ENCODE measurements around the gene CDK5RAP2. TPM values are rescaled to one million over a fixed set of nuclear protein-coding genes. Genes with fewer than 3 reads are reported as not detected.

Gene CDK5RAP2
- total and polyA plus RNA-seq, 10 of the 15 experiments (the other 5 are each of a cell fraction or from before 2014, with no cell fraction given): 16.2 to 53.5 (median 34.5) TPM

- in situ Hi-C loops (cut with MboI) (no loop called here), intact Hi-C loops (cut with micrococcal nuclease; ENCODE audit: unreplicated experiment) (no loop called here)
- H3K36me3 ChIP-seq (ENCODE audit: control insufficient read depth in 2 of 2, insufficient read depth in 2 of 2, low read length in 1 of 2): peaks cover 19 to 28% of the 10 kb centered on the region in 2 experiments
- no peaks in the 10 kb centered on the region for H3K4me1 ChIP-seq (ENCODE audit: control insufficient read depth, insufficient read depth, low read length)
- H2AFZ ChIP-seq (ENCODE audit: control insufficient read depth, low read depth, low read length): no peak overlapping the region
- ATAC-seq (no peak), FAIRE-seq (no peak), DNase-seq (ENCODE audit: low read depth, low spot score) (no peak)
- no peaks in the 10 kb centered on the region for H3K9me3 ChIP-seq (replicated peaks; ENCODE audit: control insufficient read depth, insufficient read depth, low read length)
- ChIA-PET RAD21 (ENCODE audit: unreplicated experiment) (no interaction called here), CTCF (no interaction called here), POLR2A (no interaction called here), SMC1A (ENCODE audit: uncharacterized antibody, unreplicated experiment) (no interaction called here)
- no peaks in the 10 kb centered on the region for H4K20me1 ChIP-seq (ENCODE audit: control insufficient read depth, insufficient read depth)
- TF ChIP-seq PKNOX1 (IDR thresholded peaks at IDR 0.05) (no peak), YY1 (IDR thresholded peaks at IDR 0.05; ENCODE audit: low read depth, low read length) (no peak), SREBF2 (IDR thresholded peaks at IDR 0.05; ENCODE audit: low read length) (no peak), MYB (IDR thresholded peaks at IDR 0.05; ENCODE audit: borderline replicate concordance, low read depth, low read length) (no peak), SPI1 (IDR thresholded peaks at IDR 0.05; ENCODE audit: borderline replicate concordance, insufficient read depth, low read depth, low read length) (no peak)
- peaks cover 19% of the 10 kb centered on the region for H3K79me2 ChIP-seq (ENCODE audit: control insufficient read depth, insufficient read depth, low read length)
- H3K4me2 ChIP-seq (ENCODE audit: control insufficient read depth, insufficient read depth): no peak overlapping the region
- no peak overlapping the region for H3K9ac ChIP-seq (ENCODE audit: control insufficient read depth, insufficient read depth, low read length)
- 95% methylated on average over 1 of the region's 1 CpG for WGBS (ENCODE audit: insufficient coverage, insufficient replicate concordance, low lambda C conversion rate, missing lambda C conversion rate)
- no TSS peak for BruUV-seq (replicated peaks)
- no peaks in the 10 kb centered on the region for H3K27me3 ChIP-seq (replicated peaks in 1 of 2; ENCODE audit: control insufficient read depth in 2 of 2, insufficient read depth in 2 of 2, low read length in 1 of 2)
- no peak overlapping the region for H3K27ac ChIP-seq (ENCODE audit: control insufficient read depth, insufficient read depth)
- no peak overlapping the region for H3K4me3 ChIP-seq
Measured at GRCh38 chr9:120572472-120572871, 7.5 kb downstream of the CDK5RAP2 start.

GRCh38 chr9:120571443-120572257 lies 8.3 kb downstream of the CDK5RAP2 start:
- no peak overlapping the region for H3K4me3 ChIP-seq
- FAIRE-seq: no peak
- H3K4me1 ChIP-seq (ENCODE audit: control insufficient read depth, insufficient read depth, low read length): no peaks in the 10 kb centered on the region
- H3K9me3 ChIP-seq (replicated peaks; ENCODE audit: control insufficient read depth, insufficient read depth, low read length): no peaks in the 10 kb centered on the region
- BruUV-seq (replicated peaks): no TSS peak
- no peak for TF ChIP-seq MTA3 (IDR thresholded peaks at IDR 0.05; ENCODE audit: borderline replicate concordance, low read length)
- no peaks in the 10 kb centered on the region for H3K27me3 ChIP-seq (replicated peaks in 1 of 2; ENCODE audit: control insufficient read depth in 2 of 2, insufficient read depth in 2 of 2, low read length in 1 of 2)
- no peak overlapping the region for H3K9ac ChIP-seq (ENCODE audit: control insufficient read depth, insufficient read depth, low read length)
- intact Hi-C loops (cut with micrococcal nuclease; ENCODE audit: unreplicated experiment) (no loop called here), in situ Hi-C loops (cut with MboI) (no loop called here)
- no peak overlapping the region for H2AFZ ChIP-seq (ENCODE audit: control insufficient read depth, low read depth, low read length)
- peaks cover 19 to 30% of the 10 kb centered on the region in 2 experiments for H3K36me3 ChIP-seq (ENCODE audit: control insufficient read depth in 2 of 2, insufficient read depth in 2 of 2, low read length in 1 of 2)
- H3K79me2 ChIP-seq (ENCODE audit: control insufficient read depth, insufficient read depth, low read length): peaks cover 16% of the 10 kb centered on the region
- ATAC-seq: no peak
- no peak for DNase-seq (ENCODE audit: low read depth, low spot score)
- ChIA-PET RAD21 (ENCODE audit: unreplicated experiment) (no interaction called here), SMC1A (ENCODE audit: uncharacterized antibody, unreplicated experiment) (no interaction called here), POLR2A (no interaction called here), CTCF (no interaction called here)
- 98% methylated on average over 11 of the region's 11 CpGs for WGBS (ENCODE audit: insufficient coverage, insufficient replicate concordance, low lambda C conversion rate, missing lambda C conversion rate)
- H3K4me2 ChIP-seq (ENCODE audit: control insufficient read depth, insufficient read depth): no peak overlapping the region
- H4K20me1 ChIP-seq (ENCODE audit: control insufficient read depth, insufficient read depth): no peaks in the 10 kb centered on the region
- H3K27ac ChIP-seq (ENCODE audit: control insufficient read depth, insufficient read depth): no peak overlapping the region
